GM12874 (cell line): ENCODE measurements around the gene HOMER2.

Experiments used
- TF ChIP-seq, protein P1 (sequence below): IDR thresholded peaks from 2 replicates; pipeline ENCODE4 v1.5.1; 2011; ENCODE audit warnings: low read depth, mild to moderate bottlenecking, control low read depth, low read length, moderate library complexity; ENCODE audit not compliant: insufficient read depth

The HOMER2 gene

DNA sequence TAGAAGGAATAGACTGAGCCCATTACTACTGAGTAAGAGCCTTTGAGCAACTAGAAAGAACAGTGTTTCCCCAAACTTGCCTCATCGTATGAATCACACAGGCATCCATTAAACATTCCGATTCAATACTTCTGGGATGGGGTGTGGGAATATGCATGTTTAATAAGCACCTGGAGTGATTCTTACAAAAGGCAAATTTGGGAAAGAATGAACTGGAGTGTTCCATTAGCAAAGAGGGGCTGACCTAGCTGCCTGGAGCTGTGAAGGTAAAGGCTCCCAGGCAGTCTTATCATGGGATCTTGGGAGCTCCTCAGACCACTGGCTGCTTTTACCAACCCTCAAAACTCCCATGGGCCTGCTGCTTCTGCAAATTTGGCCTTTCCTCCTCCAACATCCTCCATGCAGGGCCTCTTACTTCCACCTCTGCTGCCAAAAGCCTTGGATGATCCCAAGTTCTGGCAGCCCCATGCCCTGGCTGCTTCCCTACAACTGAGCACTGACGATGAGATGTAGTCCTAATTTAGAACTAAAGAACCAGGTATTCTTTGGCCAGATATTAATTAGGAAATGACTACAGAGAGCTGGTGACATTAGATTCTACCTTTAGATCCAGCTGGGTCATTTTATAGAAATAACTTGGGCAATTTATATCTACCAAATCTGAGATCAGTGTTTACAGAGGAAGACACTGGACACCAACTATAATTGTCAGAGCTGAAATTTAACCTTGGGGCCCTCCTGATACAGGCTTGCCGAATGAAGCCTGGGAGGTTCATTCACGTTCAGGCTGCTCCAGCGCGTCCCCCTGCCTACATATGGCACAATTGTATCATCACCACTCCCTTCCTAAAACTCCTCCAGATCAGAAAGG is 11.2 kb upstream of the HOMER2 start:
- TF ChIP-seq, protein P1, sequence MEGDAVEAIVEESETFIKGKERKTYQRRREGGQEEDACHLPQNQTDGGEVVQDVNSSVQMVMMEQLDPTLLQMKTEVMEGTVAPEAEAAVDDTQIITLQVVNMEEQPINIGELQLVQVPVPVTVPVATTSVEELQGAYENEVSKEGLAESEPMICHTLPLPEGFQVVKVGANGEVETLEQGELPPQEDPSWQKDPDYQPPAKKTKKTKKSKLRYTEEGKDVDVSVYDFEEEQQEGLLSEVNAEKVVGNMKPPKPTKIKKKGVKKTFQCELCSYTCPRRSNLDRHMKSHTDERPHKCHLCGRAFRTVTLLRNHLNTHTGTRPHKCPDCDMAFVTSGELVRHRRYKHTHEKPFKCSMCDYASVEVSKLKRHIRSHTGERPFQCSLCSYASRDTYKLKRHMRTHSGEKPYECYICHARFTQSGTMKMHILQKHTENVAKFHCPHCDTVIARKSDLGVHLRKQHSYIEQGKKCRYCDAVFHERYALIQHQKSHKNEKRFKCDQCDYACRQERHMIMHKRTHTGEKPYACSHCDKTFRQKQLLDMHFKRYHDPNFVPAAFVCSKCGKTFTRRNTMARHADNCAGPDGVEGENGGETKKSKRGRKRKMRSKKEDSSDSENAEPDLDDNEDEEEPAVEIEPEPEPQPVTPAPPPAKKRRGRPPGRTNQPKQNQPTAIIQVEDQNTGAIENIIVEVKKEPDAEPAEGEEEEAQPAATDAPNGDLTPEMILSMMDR, result no peak

DNA sequence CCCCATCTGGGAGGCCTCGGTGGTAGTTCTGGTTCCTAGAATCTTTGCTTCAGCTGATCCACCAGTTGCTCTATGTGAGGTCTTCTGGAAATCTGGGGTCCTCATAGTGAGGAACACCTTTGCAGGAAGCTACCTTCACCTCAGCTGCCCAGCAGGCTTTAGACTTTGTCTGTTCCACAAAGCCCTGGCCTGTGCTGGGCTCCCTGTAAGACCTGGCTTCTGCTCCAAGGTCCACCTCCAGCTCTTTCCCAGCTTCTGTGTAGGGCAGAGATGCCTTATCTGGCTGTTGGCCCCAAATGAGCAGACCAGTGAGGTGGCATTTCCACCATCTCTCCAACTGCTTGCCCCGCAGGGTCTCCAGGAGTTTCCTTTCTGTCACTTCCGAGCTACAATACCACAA is 8.2 kb upstream of the HOMER2 start:
- TF ChIP-seq, protein P1, result no peak

DNA sequence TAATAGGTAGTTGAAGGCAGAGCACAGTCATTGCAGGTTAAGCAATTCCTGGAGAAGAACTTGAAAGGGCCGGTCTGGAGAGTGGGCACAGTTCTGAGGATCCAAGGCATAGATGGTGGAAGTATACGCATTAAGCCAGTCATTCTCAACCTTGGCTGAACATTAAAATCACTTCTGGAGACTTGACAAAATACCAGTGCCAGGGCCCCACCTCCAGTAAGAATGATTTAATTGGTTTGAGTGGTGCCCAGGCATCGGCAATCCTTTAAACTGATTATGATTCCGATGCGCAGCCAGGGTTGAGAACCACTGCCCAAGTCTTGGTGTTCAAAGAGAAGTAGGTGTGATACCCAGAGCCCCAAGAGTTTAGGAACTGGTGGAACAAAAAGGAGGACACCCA is 6.9 kb upstream of the HOMER2 start:
- TF ChIP-seq, protein P1, result no peak

- TF ChIP-seq, protein P1, result no peak
Measured at GRCh38 chr15:82958638-82959037, 6.1 kb upstream of the HOMER2 start.

GRCh38 chr15:82951472-82952157 is 905 bp downstream of the HOMER2 start:
- TF ChIP-seq, protein P1, result no peak

GRCh38 chr15:82950746-82951370 is 1.7 kb downstream of the HOMER2 start:
- TF ChIP-seq, protein P1, result no peak

- TF ChIP-seq, protein P1, result no peak
Measured at GRCh38 chr15:82950295-82950694, 2.2 kb downstream of the HOMER2 start.
